Measurements from ENCODE around the gene ECHDC3. TPM values are rescaled to one million over a fixed set of nuclear protein-coding genes. Genes with fewer than 3 reads are reported as not detected.

Gene ECHDC3
- total and polyA plus RNA-seq, 2 of the 8 experiments (the other 6 are each of a cell fraction or from before 2014, with no cell fraction given) = 15.6 to 19.9 TPM

DNA sequence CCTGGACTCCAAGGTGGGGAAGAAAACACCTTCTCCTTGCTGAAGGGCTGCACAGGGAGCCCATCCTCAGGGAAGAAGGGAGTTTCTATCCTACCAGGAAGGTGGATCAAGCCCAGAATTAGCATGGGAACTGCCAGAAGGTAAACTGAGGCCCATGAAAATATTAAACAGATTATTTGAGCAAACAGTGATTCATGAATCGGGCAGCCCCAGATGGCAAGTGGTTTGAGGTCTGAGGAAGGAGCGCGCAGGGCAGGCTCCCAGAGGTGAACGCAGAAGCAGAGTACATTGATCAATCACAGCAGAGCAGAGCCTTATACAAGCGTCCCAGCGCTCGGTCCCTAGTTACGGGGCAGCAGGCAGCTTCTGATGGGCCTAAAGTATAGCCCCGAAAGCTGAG, 45.2 kb downstream of the ECHDC3 start:
- Histone ChIP-seq H3K23ac (ENCODE audit: insufficient read length) (no peak overlapping the region), H2BK12ac (ENCODE audit: low read depth, low read length) (no peak overlapping the region), H3K79me1 (ENCODE audit: low read depth, low read length) (no peaks in the 10 kb centered on the region), H3K27ac (ENCODE audit: low read depth, low read length) (no peak overlapping the region), H2BK15ac (ENCODE audit: low read length) (no peak overlapping the region), H3K79me2 (ENCODE audit: control insufficient read depth in 1 of 2, insufficient read depth in 2 of 2, low read length in 2 of 2) (no peaks in the 10 kb centered on the region), H3K4me2 (ENCODE audit: insufficient read depth in 1 of 2, low read depth in 2 of 2, low read length in 2 of 2) (no peak overlapping the region), H3K4me3 (ENCODE audit: extremely low read depth in 1 of 4, insufficient read depth in 2 of 4, low read depth in 3 of 4, low read length in 4 of 4) (no peak overlapping the region), H3K9me3 (ENCODE audit: insufficient read depth in 2 of 2, low read depth in 1 of 2, low read length in 1 of 2) (no peaks in the 10 kb centered on the region), H3K56ac (replicated peaks; ENCODE audit: insufficient read length, low read depth, low read length) (no peak overlapping the region), H3K23me2 (ENCODE audit: low read depth, low read length) (no peaks in the 10 kb centered on the region), H3K4ac (replicated peaks; ENCODE audit: insufficient read length, low read depth, low read length) (no peak overlapping the region), H4K20me1 (replicated peaks in 1 of 2; ENCODE audit: control insufficient read depth in 1 of 2, insufficient read depth in 2 of 2, low read length in 2 of 2) (no peaks in the 10 kb centered on the region), H3K18ac (ENCODE audit: extremely low read depth, low read length) (no peak overlapping the region), H3K27me3 (replicated peaks in 1 of 4; ENCODE audit: control insufficient read depth in 3 of 4, extremely low read depth in 1 of 4, insufficient read depth in 3 of 4, low read length in 3 of 4) (no peaks in the 10 kb centered on the region), H3K4me1 (replicated peaks in 1 of 4; ENCODE audit: control insufficient read depth in 3 of 4, insufficient read depth in 4 of 4, low read length in 3 of 4) (no peaks in the 10 kb centered on the region), H3K36me3 (ENCODE audit: control insufficient read depth in 2 of 4, insufficient read depth in 4 of 4, low read length in 3 of 4) (no peaks in the 10 kb centered on the region), H4K8ac (ENCODE audit: extremely low read depth, insufficient read depth, low read length) (no peak overlapping the region), H4K91ac (replicated peaks; ENCODE audit: insufficient read length, low read length) (no peak overlapping the region), H2AFZ (ENCODE audit: low read length) (no peak overlapping the region), H2BK120ac (replicated peaks; ENCODE audit: low read depth, low read length) (no peak overlapping the region), H4K5ac (ENCODE audit: insufficient read length, low read depth, low read length) (no peak overlapping the region), H2BK5ac (ENCODE audit: low read depth, low read length) (no peak overlapping the region), H3K9ac (replicated peaks in 1 of 4; ENCODE audit: extremely low read depth in 1 of 4, low read depth in 3 of 4, low read length in 3 of 4) (no peak overlapping the region), H3K14ac (ENCODE audit: insufficient read length) (no peak overlapping the region), H2BK20ac (ENCODE audit: low read length) (no peak overlapping the region), H2AK5ac (ENCODE audit: low read depth, low read length) (no peak overlapping the region)
- ChIA-PET POLR2A (ENCODE audit: partially characterized antibody) (no interaction called here), CTCF (ENCODE audit: partially characterized antibody) (interaction anchor here (0.8 to 2.3 kb wide), 5 partner anchors 31 to 254 kb away, joined by 3 to 8 read pairs (median 3); no protein-coding TSS in a partner anchor)
- 89% methylated on average over 9 of the region's 9 CpGs; no CpG with 5 or more reads in 1 of the 2 experiments for WGBS, 2 experiments (ENCODE audit: extremely low coverage in 1 of 2, insufficient coverage in 1 of 2, insufficient read length in 1 of 2, insufficient replicate concordance in 2 of 2, low coverage in 1 of 2, low lambda C conversion rate in 2 of 2, missing lambda C conversion rate in 1 of 2)
- FAIRE-seq (no peak), DNase-seq (ENCODE audit: low read depth in 1 of 2, low spot score in 2 of 2) (no peak)
- TF ChIP-seq NANOG (IDR thresholded peaks at IDR 0.05; ENCODE audit: insufficient read depth, low read depth, low read length, poor library complexity, severe bottlenecking) (no peak), CHD1 (IDR thresholded peaks at IDR 0.05; ENCODE audit: low read depth, low read length) (no peak), EZH2 (IDR thresholded peaks at IDR 0.05; ENCODE audit: low read depth, low read length, severe bottlenecking) (no peak), SRF (IDR thresholded peaks at IDR 0.05; ENCODE audit: low read depth, low read length) (no peak), RBBP5 (IDR thresholded peaks at IDR 0.05; ENCODE audit: borderline replicate concordance, low read depth, low read length) (no peak), RAD21 (IDR thresholded peaks at IDR 0.05 in 1 of 2, conservative IDR thresholded peaks at IDR 0.05 in 1 of 2; ENCODE audit: low read depth in 2 of 2, low read length in 2 of 2) (no peak), CTBP2 (IDR thresholded peaks at IDR 0.05; ENCODE audit: borderline replicate concordance, insufficient read depth, insufficient read length, low read length) (no peak), MAX (IDR thresholded peaks at IDR 0.05) (no peak), GABPA (IDR thresholded peaks at IDR 0.05; ENCODE audit: borderline replicate concordance, insufficient read depth, low read length) (no peak)
- TF ChIP-seq, protein P1, sequence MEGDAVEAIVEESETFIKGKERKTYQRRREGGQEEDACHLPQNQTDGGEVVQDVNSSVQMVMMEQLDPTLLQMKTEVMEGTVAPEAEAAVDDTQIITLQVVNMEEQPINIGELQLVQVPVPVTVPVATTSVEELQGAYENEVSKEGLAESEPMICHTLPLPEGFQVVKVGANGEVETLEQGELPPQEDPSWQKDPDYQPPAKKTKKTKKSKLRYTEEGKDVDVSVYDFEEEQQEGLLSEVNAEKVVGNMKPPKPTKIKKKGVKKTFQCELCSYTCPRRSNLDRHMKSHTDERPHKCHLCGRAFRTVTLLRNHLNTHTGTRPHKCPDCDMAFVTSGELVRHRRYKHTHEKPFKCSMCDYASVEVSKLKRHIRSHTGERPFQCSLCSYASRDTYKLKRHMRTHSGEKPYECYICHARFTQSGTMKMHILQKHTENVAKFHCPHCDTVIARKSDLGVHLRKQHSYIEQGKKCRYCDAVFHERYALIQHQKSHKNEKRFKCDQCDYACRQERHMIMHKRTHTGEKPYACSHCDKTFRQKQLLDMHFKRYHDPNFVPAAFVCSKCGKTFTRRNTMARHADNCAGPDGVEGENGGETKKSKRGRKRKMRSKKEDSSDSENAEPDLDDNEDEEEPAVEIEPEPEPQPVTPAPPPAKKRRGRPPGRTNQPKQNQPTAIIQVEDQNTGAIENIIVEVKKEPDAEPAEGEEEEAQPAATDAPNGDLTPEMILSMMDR (IDR thresholded peaks at IDR 0.05; ENCODE audit: control extremely low read depth in 1 of 3, insufficient read depth in 1 of 3, low read depth in 1 of 3, low read length in 3 of 3) = no peak

Data from H1 (cell line).